Activated CD4-positive, alpha-beta memory T cell treated with anti-CD3 and anti-CD28 coated beads for 36 hours (primary cell): ENCODE data around the gene LBHD1. TPM values are rescaled to one million over a fixed set of nuclear protein-coding genes. Genes with fewer than 3 reads are reported as not detected.
"Not testable (repeated sequence)": the region's sequence is repeated elsewhere in the genome, so short reads cannot be mapped to it uniquely, and the experiment has no call there.

Source experiments
- CTCF ChIA-PET: fragments of 350-600 bp; sonication (Branson Sonifier 250); formaldehyde crosslinking; loops from one replicate; lab custom pipeline; 2021; ENCODE audit warnings: antibody characterized with exemption, inconsistent platforms; lab: Charles Lee
- POLR2A ChIA-PET: fragments of 350-600 bp; sonication (Branson Sonifier 250); formaldehyde crosslinking; loops from one replicate; lab custom pipeline; 2021; ENCODE audit warnings: antibody characterized with exemption; lab: Charles Lee
- DNase-seq: peaks from one replicate; pipeline ENCODE4 v3.0.0-alpha.2; 2020
- H3K27ac Mint-ChIP-seq: one replicate; pipeline ENCODE4 v1.8.0; 2021; ENCODE audit warnings: mixed read lengths
- H3K27me3 Mint-ChIP-seq: one replicate; pipeline ENCODE4 v1.8.0; 2021; ENCODE audit warnings: mixed read lengths
- H3K36me3 Mint-ChIP-seq: one replicate; pipeline ENCODE4 v1.8.0; 2021; ENCODE audit warnings: mixed read lengths
- H3K4me1 Mint-ChIP-seq: one replicate; pipeline ENCODE4 v1.8.0; 2021; ENCODE audit warnings: low read depth, mixed read lengths
- H3K4me3 Mint-ChIP-seq: one replicate; pipeline ENCODE4 v1.8.0; 2021; ENCODE audit warnings: mild to moderate bottlenecking, mixed read lengths
- H3K9me3 Mint-ChIP-seq: one replicate; pipeline ENCODE4 v1.8.0; 2021; ENCODE audit warnings: mixed read lengths
- intact Hi-C: fragments of 100-400 bp; cut with micrococcal nuclease; formaldehyde crosslinking; loops from one replicate; pipeline ENCODE4 v1.15.1; 2023
- total RNA-seq, 2 experiments: library from RNA; stranded (reverse); gene quantifications; one replicate each; pipeline ENCODE4 v1.2.3, GENCODE V29; 2021

Gene LBHD1
- total RNA-seq, 2 experiments from 2014 or later = 10.8 to 14.1 TPM

- Mint-ChIP-seq H3K4me3 (no peak overlapping the region), H3K4me1 (peaks cover 5% of the 10 kb centered on the region), H3K27me3 (no peaks in the 10 kb centered on the region), H3K9me3 (no peaks in the 10 kb centered on the region), H3K27ac (no peak overlapping the region), H3K36me3 (peaks cover 20% of the 10 kb centered on the region)
- ChIA-PET POLR2A (interaction anchor here (1.5 kb wide), 1 partner anchor 103 kb away, joined by 4 read pairs; the partner anchor contains the start of gene TUT1), CTCF (interaction anchor here (0.5 to 2.7 kb wide), 40 partner anchors 8 to 313 kb away, joined by 3 to 32 read pairs (median 4); partner anchors contain the start of genes C11orf98, CSKMT, EEF1G and HNRNPUL2)
- DNase-seq = peak; percentile 81
- intact Hi-C loops = loop anchor here (1.0 to 5.0 kb wide), 3 partner anchors 82 to 314 kb away; partner anchors contain the start of genes EML3 and ROM1
These were observed 22.5 kb upstream of the LBHD1 start for GRCh38 chr11:62694455-62695167.

DNA sequence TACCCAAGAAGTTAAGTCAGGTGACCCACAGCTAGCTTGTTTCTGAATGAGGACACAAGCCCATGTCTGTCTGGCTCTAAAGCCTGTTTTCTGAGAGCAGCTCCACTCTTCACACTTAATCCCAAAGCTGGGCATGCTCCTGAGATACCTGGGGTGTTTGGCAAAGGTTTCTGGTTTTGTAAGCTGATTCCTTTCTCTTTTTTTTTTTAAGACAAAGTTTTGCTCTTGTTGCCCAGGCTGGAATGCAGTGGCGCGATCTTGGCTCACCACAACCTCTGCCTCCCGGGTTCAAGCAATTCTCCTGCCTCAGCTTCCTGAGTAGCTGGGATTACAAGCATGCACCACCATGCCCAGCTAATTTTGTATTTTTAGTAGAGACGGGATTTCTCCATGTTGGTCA, 21.6 kb upstream of the LBHD1 start:
- POLR2A ChIA-PET = interaction anchor here (1.1 kb wide), 2 partner anchors 16 to 22 kb away, joined by 3 read pairs; partner anchors contain the start of genes LBHD1 and UQCC3

GRCh38 chr11:62689421-62690183, 17.5 kb upstream of the LBHD1 start, which contains the start of gene LRRN4CL:
Gene LRRN4CL (minus strand): TSS chr11:62689530. CDS start chr11:62688508, 1,022 bp downstream.
- Mint-ChIP-seq H3K36me3 (peaks cover 21% of the 10 kb centered on the region), H3K27me3 (peaks cover 8% of the 10 kb centered on the region), H3K4me3 (no peak within 1 kb of the TSS), H3K9me3 (no peaks in the 10 kb centered on the region), H3K4me1 (peaks cover under 1% of the 10 kb centered on the region), H3K27ac (no peak within 1 kb of the TSS)
- POLR2A ChIA-PET = interaction anchor here (0.6 to 1.2 kb wide), 3 partner anchors 16 to 97 kb away, joined by 3 to 4 read pairs (median 3); no protein-coding TSS in a partner anchor
- intact Hi-C loops = loop anchor here (5.0 kb wide), 1 partner anchor 77 kb away; the partner anchor contains the start of genes EML3 and ROM1
- CTCF ChIA-PET = interaction anchor here (1.0 to 1.7 kb wide), 4 partner anchors 9 to 265 kb away, joined by 3 to 5 read pairs (median 4); partner anchors contain the start of gene ZBTB3
- no peak for DNase-seq

More for the DNA sequence above, 21.6 kb upstream of the LBHD1 start:
- intact Hi-C loops = loop anchor here (1.0 to 5.0 kb wide), 3 partner anchors 81 to 313 kb away; partner anchors contain the start of genes EML3 and ROM1
- H3K27ac Mint-ChIP-seq, DNase-seq, H3K4me3 Mint-ChIP-seq, H3K27me3 Mint-ChIP-seq, H3K4me1 Mint-ChIP-seq, H3K9me3 Mint-ChIP-seq: not testable (repeated sequence)
- CTCF ChIA-PET = interaction anchor here (0.7 to 2.7 kb wide), 27 partner anchors 9 to 299 kb away, joined by 3 to 32 read pairs (median 5); partner anchors contain the start of genes C11orf98, CSKMT, EEF1G and HNRNPUL2
- peaks cover 22% of the 10 kb centered on the region for H3K36me3 Mint-ChIP-seq

- POLR2A ChIA-PET = no interaction called here
- CTCF ChIA-PET = no interaction called here
- H3K27me3 Mint-ChIP-seq = peaks cover 8% of the 10 kb centered on the region
- H3K9me3 Mint-ChIP-seq = no peaks in the 10 kb centered on the region
- H3K36me3 Mint-ChIP-seq = peaks cover 18% of the 10 kb centered on the region
- H3K4me1 Mint-ChIP-seq = no peaks in the 10 kb centered on the region
- no peak overlapping the region for H3K27ac Mint-ChIP-seq
- intact Hi-C loops = no loop called here
- no peak for DNase-seq
- H3K4me3 Mint-ChIP-seq = no peak overlapping the region
These were observed 16.4 kb upstream of the LBHD1 start for GRCh38 chr11:62688491-62688890.

GRCh38 chr11:62687508-62688396, 15.7 kb upstream of the LBHD1 start:
- no peak overlapping the region for H3K27ac Mint-ChIP-seq

GRCh38 chr11:62682518-62682917, 10.5 kb upstream of the LBHD1 start:
- no peak overlapping the region for H3K4me3 Mint-ChIP-seq
- H3K27ac Mint-ChIP-seq = no peak overlapping the region
- intact Hi-C loops = no loop called here
- POLR2A ChIA-PET = no interaction called here
- peaks cover 19% of the 10 kb centered on the region for H3K4me1 Mint-ChIP-seq
- DNase-seq = no peak
- no peaks in the 10 kb centered on the region for H3K9me3 Mint-ChIP-seq
- CTCF ChIA-PET = interaction anchor here (3.2 kb wide), 1 partner anchor 12 kb away, joined by 32 read pairs; no protein-coding TSS in a partner anchor
- H3K36me3 Mint-ChIP-seq = peaks cover 4% of the 10 kb centered on the region
- peaks cover 3% of the 10 kb centered on the region for H3K27me3 Mint-ChIP-seq

More at GRCh38 chr11:62687508-62688396, 15.7 kb upstream of the LBHD1 start:
- Mint-ChIP-seq H3K36me3 (peaks cover 15% of the 10 kb centered on the region), H3K4me3 (no peak overlapping the region), H3K4me1 (no peaks in the 10 kb centered on the region), H3K27me3 (peaks cover 8% of the 10 kb centered on the region), H3K9me3 (no peaks in the 10 kb centered on the region)
- intact Hi-C loops = no loop called here
- ChIA-PET CTCF (no interaction called here), POLR2A (no interaction called here)
- DNase-seq = no peak

DNA sequence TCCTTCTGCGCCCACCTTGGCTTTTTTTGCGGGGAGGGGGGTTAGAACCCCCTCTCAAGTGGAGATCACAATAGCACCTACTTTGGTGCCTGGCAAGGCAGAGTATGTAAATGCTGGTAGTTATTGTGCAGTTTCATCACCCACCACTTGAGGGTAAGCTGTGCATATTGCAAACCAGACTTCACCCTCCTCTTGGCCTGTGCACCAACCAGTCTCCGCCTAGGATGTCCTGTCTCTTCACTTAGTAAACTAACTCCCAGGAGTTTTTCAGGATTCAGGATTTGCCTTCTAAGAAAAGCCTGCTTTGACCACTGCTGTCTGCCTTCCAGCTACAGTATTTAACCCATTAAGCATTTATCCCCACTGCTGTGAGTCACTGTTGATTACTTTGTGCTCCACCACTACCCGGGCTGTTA, 8.8 kb upstream of the LBHD1 start:
- DNase-seq = peak; percentile 57
- H3K4me3 Mint-ChIP-seq = no peak overlapping the region
- H3K27ac Mint-ChIP-seq = peak overlapping the region; percentile 60
- CTCF ChIA-PET = interaction anchor here (0.7 to 3.4 kb wide), 16 partner anchors 9 to 710 kb away, joined by 3 to 32 read pairs (median 4); partner anchors contain the start of genes C11orf98, CSKMT, LRRN4CL and POLR2G
- no peaks in the 10 kb centered on the region for H3K27me3 Mint-ChIP-seq
- H3K4me1 Mint-ChIP-seq = peaks cover 31% of the 10 kb centered on the region
- peaks cover 14% of the 10 kb centered on the region for H3K36me3 Mint-ChIP-seq
- POLR2A ChIA-PET = interaction anchor here (0.6 to 2.2 kb wide), 8 partner anchors 9 to 196 kb away, joined by 3 to 11 read pairs (median 4); partner anchors contain the start of genes HNRNPUL2, INTS5, LBHD1 and TTC9C
- intact Hi-C loops = loop anchor here (1.0 kb wide), 1 partner anchor 88 kb away; no protein-coding TSS in a partner anchor
- no peaks in the 10 kb centered on the region for H3K9me3 Mint-ChIP-seq

- no peaks in the 10 kb centered on the region for H3K9me3 Mint-ChIP-seq
- intact Hi-C loops = loop anchor here (1.0 to 10.0 kb wide), 2 partner anchors 8 to 254 kb away; partner anchors contain the start of gene UQCC3
- H3K36me3 Mint-ChIP-seq = peaks cover 18% of the 10 kb centered on the region
- ChIA-PET CTCF (interaction anchor here (1.0 to 3.4 kb wide), 6 partner anchors 14 to 255 kb away, joined by 3 to 32 read pairs (median 14); partner anchors contain the start of genes C11orf98, CSKMT, TMEM179B and TUT1), POLR2A (interaction anchor here (0.6 to 1.4 kb wide), 2 partner anchors 14 to 181 kb away, joined by 3 to 14 read pairs; partner anchors contain the start of genes C11orf98 and CSKMT)
- peak; percentile 94 for DNase-seq
- peak within 1 kb of the TSS; percentile 86 for H3K4me3 Mint-ChIP-seq
- H3K27ac Mint-ChIP-seq = peak within 1 kb of the TSS; percentile 90
- no peaks in the 10 kb centered on the region for H3K27me3 Mint-ChIP-seq
- peaks cover 35% of the 10 kb centered on the region for H3K4me1 Mint-ChIP-seq
These were observed 7.0 kb upstream of the LBHD1 start, which contains the start of gene UBXN1 for GRCh38 chr11:62678770-62679696. Gene UBXN1 (minus strand): TSS chr11:62679073. CDS start chr11:62678923, 150 bp downstream.

DNA sequence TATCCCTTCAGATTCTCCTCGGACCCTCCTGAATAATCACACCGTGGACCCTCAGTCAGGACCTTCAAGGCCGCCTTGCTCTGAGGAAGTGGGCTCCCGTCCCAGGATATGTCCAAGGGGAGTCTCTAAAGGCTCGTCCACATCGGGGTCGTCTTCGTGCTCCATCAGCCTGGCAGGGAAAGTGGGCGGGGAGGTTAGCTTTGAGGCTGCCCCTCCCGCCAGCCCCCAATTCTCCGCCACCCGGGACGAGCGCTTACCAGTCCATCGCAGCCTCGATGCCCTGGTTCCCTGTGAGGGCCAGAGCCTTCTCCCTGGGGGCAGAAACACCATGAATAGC, 6.3 kb upstream of the LBHD1 start:
- no peak for DNase-seq
- Mint-ChIP-seq H3K4me3 (peak overlapping the region; percentile 86), H3K27ac (peak overlapping the region; percentile 90), H3K27me3 (no peaks in the 10 kb centered on the region), H3K9me3 (no peaks in the 10 kb centered on the region), H3K36me3 (peaks cover 18% of the 10 kb centered on the region), H3K4me1 (peaks cover 36% of the 10 kb centered on the region)
- CTCF ChIA-PET = interaction anchor here (1.0 to 2.9 kb wide), 3 partner anchors 16 to 254 kb away, joined by 3 to 14 read pairs (median 5); partner anchors contain the start of gene TUT1
- POLR2A ChIA-PET = interaction anchor here (0.6 to 1.4 kb wide), 2 partner anchors 13 to 182 kb away, joined by 3 to 14 read pairs; partner anchors contain the start of genes C11orf98 and CSKMT
- intact Hi-C loops = loop anchor here (10.0 kb wide), 1 partner anchor 254 kb away; no protein-coding TSS in a partner anchor
